NOMO-1 treated with DMSO at 0.1 percent for 48 hours (cell line): ENCODE data around the gene P2RY8.
"Not testable (repeated sequence)": the region's sequence is repeated elsewhere in the genome, so short reads cannot be mapped to it uniquely, and the experiment has no call there.

Experiments used
- DNase-seq: peaks from one replicate; lab custom pipeline; 2025; ENCODE audit not compliant: unreplicated experiment; lab: John Stamatoyannopoulos, UW

P2RY8 gene, protein sequence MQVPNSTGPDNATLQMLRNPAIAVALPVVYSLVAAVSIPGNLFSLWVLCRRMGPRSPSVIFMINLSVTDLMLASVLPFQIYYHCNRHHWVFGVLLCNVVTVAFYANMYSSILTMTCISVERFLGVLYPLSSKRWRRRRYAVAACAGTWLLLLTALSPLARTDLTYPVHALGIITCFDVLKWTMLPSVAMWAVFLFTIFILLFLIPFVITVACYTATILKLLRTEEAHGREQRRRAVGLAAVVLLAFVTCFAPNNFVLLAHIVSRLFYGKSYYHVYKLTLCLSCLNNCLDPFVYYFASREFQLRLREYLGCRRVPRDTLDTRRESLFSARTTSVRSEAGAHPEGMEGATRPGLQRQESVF

DNA sequence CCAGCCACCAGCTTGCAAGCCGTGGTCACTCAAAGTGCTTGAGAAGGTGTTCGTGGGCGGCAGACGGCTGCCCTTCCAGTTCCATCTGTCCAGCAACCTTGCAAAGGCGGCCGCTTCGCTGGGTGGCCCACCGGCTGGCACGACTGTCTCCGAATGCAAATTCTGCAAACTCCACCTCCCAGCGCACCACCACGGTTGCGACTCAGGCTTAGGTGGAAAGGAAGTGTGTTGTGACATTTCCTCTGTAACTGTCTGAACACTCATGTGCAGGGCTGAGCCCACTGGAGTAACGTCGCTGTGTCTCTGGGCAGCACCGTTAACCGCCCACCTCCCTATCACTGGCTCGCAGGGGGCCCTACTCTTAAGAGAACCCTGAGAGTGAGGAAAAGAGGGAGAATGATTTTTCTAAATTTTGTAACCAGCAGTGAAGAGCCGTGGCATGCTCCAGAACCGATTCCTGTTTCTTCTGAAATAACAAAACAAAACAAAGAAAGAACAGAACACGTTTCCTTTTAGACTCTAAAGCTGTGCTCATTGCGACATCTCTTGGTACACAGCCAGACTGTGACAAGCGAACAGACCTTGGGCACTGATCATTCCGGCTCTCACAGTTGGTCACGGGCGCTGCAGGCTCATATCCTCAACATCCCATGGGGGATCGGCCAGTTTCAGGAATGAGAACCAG is at the start of gene P2RY8:
Gene P2RY8 (minus strand): TSS at position 155 of the 685 bp plus-strand sequence. CDS start 70,627 bp downstream, outside the sequence.
- DNase-seq: peak; percentile 96

DNA sequence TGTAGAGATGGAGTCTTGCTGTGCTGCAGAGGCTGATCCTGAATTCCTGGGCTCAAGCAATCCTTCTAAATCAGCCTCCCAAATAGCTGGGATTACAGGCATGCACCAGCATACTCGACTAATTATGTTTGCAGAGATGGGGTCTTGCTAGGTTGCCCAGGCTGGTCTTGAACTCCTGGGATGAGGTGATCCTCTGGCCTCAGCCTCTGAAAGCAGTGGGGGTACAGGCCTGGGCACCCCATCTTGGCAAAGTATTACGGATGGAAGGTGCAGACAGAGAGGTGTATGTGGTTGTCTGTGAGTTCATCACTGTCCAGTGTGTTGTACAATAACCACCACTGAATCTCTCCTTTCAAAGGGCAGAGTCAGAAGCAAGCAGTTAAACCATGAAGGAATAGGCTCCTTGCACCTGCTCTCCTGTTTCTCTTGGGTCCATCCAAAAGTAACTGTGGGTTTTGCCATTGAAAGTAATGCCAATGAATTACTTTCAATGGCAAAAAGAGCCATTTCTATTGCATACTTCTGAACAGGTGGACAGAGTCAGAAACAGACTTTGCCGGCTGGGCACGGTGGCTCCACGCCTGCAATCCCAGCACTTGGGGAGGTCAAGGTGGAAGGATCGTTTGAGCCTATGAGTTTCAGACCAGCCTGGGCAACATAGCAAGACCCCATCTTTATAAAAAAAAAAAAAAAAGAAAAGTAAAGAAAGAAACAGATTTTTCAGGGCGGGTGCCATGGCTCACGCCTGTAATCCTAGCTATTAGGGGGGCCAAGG is 47.4 kb upstream of the P2RY8 start:
- no peak for DNase-seq

DNA sequence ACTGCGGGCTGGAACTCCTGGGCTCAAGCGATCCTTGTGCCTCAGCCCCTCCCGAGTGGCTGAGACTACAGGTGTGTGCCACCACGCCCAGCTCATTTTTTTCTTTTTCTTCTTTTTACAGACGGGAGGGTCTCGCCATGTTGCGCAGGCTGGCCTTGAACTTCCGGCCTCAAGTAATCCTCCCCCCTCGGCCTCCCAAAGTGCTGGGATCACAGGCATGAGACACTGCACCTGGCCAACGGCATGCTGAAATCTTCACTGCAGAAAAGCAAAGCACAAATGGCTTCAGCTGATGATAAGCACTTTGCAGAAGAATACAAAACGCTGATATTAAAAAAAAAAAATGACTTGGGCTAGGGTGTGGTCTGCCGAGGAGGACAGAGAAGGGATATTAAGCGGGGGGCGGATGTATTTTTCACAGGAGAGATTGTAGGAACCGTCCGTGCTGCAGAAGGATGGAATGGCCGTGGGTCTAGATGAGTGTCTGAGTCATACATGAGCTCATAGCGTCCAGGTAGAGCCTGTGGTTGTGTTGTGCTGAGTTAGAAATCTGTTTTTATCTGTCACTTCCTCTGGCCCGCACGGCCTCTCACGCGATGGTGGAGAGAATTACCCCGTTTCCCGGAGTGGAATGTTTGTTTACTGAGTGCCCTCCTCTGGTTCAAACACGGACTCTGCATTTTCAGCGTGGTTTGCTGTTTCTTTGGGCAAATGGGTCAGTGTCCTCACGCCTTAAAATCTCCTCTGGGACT is 45.9 kb upstream of the P2RY8 start:
- peak; percentile 80 for DNase-seq

DNA sequence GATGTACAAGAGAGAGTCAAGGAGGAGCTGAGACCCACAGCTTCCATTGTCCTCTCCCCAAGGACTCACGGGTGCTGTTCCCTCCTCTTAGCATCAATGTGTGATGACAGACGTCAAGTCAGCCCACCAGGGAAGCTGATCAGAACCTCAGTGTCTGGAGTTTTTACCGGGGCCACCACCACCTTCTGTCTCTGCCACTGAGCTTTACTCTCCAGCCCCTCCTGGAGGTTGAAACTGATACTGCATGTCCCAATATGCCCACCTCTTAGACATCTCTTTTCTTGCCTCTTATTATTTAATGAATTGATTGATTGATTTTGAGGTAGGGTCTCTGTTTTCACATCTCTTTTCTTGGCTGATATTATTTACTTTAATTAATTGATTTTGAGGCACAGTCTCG is 44.1 kb upstream of the P2RY8 start:
- peak; percentile 91 for DNase-seq

DNA sequence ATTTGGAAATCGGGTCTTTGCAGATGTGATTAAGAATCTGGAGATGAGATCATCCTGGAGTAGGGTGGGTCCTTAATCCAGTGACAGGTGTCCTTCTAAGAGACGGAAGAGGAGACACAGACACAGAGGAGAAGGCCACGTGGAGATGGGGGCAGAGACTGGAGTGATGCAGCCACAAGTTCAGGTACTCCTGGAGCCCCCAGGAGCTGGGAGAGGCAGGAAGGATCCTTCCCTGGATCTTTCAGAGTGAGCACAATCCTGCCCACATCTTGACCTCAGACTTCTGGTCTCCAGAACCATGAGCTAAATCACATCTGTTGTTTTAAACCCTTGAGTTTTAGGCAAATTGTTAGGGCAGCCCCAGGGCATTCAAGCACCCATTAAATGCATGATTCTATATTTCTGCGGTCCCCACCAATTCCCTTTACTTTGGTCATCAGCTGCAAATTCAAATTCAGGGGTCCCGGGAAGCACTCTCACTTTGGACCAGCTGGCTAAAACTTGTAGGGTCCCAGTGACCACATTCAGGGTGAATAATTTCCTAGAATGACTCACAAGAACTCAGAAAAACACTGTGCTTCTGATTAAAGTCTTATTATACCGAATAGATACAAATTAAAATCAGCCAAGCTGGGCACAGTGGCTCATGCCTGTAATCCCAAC is 41.7 kb upstream of the P2RY8 start:
- DNase-seq: no peak

DNA sequence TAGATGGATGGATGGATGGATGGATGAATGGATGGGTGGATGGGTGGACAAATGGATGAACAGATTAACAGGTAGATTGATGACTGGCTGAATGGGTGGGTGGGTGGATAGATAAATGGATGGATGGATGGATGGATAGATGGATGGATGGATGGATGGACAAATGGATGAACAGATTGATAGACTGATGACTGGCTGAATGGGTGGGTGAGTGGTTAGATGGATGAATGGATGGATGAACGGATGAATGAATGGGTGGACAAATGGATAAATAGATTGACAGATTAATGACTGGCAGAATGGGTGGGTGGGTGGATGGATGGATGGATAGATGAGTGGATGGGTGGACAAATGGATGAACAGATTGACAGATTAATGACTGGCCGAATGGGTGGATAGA is 40.9 kb upstream of the P2RY8 start:
- no peak for DNase-seq

DNA sequence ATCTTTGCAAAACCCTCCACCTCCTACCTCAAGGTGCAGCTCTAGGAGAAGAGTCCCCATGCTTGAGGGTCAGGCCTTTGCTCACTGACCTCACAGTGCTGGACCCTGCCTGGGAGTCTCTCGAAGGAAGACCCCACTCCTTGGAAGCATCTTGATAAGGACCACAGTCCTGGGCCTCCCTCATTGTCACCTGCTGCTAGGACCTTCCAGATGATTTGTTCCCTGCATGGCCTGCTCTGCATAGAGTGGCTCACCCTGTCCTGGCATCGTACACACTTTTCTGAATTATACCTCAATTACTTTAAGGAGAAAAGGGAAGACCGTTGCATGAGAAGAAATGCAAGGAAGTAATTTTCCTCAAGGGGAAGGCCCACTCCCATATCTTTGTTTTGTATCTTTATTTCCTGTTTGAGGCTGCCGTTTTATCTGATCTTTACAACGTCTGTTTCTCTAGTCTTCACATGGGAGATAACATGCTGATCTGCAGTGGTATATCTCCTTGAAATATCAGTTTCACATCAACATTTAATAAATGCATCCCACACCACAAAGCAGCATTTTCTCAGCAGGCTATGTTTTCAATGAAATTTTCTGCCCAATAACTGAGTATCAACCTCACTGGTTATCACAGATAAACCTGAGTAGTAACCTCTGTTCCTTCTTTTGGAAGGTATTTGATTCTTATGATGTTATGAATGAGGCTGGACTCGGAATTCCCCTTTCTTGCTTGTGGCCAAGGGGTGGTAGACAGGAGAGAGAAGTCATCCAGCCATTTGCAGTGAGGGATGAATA is 39.4 kb upstream of the P2RY8 start:
- no peak for DNase-seq

DNA sequence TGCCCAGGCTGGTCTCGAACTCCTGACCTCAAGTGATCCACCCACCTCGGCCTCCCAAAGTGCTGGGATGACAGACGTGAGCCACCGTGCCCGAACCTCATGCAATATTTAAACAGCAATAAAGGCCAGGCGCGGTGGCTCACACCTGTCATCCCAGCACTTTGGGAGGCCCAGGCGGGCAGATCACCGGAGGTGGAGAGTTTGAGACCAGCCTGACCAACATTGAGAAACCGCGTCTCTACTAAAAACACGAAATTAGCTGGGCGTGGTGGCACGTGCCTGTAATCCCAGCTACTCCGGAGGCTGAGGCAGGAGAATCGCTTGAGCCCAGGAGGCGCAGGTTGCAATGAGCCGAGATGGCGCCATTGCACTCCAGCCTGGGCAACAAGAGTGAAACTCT is 37.2 kb upstream of the P2RY8 start:
- DNase-seq: not testable (repeated sequence)

DNA sequence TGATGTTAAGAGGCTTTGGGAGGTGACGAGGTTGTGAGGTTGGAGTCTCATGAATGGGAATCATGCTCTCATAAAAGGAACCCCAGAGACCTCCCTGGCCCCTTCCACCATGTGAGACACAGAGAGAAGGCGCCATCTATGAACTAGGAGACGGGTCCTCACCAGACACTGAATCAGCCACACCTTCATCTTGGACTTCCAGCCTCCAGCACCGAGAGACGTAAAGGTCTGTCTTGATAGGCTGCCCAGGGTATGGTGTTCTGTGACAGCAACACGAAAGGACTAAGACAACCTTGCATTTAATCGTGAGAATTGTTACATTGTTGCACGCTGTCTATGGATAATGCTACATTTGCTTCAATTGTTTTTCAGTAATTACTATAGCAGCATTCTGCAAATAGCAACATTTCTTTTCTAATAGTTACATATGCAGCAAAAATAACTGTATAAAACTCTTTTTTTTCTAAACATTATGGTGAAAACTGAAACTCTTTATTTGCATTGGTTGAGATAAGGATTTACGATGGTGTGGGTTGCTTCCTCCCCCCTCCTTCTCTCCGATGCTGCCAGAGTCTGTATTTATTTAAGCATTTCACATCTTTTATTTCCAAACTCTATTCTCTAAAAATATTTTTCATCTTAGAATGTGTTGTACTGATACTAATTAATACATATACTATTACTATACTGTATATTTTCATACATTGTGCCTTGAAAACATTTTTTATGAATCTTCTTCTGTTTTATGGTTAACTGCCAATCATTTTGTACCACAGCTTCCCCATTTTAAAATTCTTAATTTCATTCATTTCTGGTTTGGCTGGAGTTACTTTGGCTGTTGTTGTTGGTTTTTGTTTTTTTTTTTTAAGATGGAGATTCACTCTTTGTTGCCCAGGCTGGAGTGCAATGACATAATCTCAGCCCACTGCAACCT is 28.0 kb upstream of the P2RY8 start:
- DNase-seq: peak; percentile 85

DNA sequence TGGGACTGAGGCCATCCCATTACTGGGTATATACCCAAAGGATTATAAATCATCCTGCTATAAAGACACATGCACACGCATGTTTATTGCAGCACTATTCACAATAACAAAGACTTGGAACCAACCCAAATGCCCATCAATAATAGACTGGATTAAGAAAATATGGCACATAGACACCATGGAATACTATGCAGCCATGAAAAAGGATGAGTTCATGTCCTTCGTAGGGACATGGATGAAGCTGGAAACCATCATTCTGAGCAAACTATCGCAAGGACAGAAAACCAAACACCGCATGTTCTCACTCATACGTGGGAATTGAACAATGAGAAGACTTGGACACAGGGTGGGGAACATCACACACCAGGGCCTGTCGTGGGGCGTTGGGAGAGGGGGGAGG is 27.1 kb upstream of the P2RY8 start:
- not testable (repeated sequence) for DNase-seq

DNA sequence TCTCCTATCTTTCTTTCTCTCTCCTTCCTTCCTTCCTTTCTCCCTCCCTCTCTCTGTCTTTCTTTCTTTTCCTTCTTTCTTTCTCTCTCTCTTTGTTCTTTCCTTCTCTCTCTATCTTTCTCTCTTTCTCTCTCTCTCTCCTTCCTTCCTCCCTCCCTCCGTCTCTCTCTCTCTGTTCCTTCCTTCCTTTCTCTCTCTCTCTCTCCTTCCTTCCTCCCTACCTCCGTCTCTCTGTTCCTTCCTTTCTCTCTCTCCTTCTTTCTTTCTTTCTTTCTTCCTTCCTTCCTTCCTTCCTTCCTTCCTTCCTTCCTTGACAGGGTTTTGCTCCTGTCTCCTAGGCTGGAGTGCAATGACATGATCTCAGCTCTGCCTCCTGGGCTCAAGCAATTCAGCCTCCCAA is 24.2 kb upstream of the P2RY8 start:
- no peak for DNase-seq

DNA sequence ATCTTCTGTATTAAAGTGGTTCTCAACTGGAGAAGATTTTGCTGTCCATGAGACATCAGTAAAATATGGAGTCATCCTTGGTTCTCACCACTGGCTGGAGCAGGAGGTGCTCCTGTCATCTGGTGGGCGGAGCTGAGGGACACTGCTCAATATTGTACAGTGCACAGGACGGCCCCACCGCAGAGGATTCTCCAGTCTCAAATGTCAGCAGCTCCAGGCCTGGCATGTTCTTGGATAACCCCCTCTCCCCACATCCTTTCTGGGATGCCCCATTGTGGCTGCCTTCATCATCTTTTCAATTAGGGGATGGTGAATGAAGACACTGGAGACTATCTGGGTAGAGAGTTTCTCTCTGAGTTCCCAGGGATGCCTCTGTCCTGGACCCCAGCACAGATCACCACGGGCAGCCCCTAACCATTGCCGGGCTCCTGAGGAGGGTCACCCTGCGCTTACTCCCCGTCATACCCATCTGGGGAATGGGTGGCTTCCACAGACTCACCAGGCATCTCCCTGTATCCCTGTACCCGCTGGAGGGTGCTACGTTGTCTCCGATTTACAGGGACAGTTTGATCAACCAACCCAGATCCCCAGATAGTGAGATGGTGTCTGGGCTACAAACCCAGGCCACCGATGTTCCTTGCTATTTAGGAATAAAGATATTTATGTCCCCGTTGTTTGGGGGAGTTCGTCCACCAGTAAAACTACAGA is 21.9 kb upstream of the P2RY8 start:
- no peak for DNase-seq

DNA sequence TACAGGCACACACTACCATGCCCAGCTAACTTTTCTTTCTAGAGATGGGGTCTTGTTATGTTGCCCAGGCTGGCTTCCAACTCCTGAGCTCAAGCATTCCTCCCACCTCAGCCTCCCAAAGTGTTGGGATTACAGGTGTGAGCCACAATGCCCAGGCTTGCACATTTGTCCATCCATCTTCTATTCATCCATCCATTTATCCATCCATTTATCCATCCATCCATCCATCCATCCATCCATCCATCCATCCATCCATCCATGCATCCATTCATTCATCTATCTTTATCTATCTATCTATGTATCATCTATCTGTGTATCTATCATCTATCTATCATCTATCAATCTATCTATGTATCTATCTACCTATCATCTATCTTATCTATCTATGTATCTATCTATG is 20.5 kb upstream of the P2RY8 start:
- DNase-seq: not testable (repeated sequence)

DNA sequence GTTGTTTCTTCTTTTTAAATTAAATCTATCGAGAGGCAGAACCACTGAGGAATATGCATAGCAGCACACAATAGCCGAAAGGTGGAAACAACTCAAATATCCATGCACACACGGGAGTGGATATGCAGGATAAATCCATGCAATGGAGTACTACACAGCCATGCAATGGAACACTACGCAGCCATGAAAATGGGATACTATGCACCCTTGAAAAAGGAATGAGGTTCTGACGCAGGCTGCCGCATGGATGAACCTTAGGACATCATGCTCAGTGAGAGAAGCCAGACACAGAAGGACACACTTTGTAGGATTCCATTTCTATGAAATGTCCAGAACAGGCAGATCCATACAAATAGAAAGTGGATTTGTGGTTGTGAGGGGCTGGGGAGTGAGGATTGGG is 18.4 kb upstream of the P2RY8 start:
- DNase-seq: no peak

DNA sequence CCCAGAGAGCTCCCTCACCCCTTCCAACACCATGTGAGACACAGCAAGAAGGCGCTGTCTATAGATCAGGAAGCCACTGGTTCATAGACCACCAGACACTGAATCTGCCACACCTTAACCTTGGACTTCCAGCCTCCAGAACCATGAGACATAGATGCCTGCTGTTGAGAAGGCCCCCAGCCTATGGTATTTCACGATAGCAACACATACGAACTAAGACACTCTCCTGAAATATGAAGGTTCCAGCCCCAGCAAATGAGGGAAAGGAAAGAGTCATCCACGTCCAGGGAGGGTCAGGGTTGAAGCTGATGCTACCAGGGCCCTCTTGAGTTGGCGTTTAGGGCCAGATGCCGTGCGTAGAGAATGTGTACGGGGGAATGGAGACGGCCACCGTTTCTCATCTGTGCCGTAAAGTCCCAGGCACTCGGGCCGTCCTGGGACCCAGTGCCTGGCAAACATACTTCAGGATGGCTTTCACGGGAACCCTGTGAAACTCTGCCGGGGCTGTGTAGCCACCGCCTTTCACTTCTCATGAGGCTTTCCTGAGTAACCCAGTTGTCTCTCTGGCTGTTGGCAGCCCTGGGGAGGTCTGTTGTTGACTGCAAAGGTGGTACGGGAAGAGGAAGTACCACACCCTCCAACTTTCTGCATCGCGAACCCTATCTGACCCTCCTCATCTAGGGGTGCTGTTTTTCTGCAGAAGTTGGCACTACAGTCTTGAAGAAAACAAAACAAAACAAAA is 17.7 kb upstream of the P2RY8 start:
- peak; percentile 43 for DNase-seq

DNA sequence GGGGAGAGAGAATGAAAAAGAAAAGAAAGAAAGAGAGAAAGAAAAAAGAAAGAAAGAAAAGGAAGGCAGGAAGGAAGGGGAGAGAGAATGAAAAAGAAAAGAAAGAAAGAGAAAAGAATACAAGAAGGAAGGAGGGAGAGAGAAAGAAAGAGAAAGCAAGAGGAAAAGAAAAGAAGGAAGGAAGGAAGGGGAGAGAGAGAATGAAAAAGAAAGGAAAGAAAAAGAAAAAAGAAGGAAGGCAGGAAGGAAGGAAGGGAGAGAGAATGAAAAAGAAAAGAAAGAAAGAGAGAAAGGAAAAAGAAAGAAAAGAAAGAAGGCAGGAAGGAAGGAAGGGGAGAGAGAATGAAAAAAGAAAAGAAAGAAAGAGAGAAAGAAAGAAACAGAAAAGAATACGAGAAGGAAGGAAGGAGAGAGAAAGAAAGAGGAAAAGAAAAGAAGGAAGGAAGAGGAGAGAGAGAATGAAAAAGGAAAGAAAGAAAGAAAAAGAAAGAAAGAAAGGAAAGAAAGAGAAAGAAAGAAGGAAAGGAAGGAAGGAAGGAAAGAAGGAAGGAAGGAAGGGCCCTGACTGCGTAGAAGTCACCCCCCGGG is 15.1 kb upstream of the P2RY8 start:
- no peak for DNase-seq

DNA sequence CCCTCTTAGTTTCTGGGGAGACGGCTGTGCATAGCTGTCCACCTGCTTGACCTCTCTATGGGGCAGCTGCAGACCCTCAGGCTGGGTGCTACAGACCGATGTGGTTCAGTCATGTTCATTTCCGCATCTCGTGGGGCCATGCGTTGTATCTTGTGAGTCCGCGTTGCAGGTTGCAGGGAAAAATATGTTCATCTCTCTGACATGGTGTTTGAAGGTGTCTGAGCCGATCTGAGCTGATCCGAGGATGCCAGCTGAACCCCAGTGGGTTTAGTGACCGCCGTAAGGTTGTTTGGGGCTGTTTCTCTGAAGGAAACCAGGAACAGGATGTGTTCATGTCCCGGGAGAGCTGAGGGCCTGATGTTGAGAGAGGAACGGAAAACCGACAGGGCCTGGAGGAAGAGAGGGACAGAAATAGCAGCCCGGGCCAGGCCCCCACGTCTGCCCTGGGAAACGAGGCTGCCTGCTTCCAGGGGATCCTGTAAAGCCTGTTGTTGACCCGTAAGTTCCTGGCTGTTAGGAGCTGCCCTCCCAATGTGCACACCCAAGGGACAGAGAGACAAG is 9.8 kb upstream of the P2RY8 start:
- no peak for DNase-seq
